SW480 (cell line): ENCODE measurements around the gene FRMD4B.

ENCODE experiments used
- DNase-seq: peaks from one replicate; pipeline ENCODE4 v3.0.0-alpha.2; 2016; ENCODE audit warnings: low spot score

The FRMD4B gene

DNA sequence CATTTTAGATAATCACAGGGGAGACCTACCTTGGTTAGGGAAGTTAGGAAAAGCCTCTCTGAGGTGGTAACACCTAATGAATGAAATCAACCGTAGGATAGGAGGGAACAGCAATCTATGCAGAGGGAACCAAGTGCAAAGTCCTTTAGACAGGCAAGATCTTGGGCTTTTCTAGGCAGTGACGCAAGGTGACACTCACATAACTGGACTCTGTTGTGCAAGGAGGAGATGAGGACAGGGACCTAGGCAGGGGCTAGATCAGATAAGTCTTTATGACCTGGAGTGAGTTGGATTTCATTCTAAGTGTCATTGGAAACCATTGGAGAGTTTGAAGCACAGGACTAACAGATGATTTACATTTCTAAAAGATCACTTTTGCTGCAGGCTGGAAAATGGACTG is 258.9 kb downstream of the FRMD4B start:
- DNase-seq = no peak

GRCh38 chr3:69126216-69126615 is 259.7 kb downstream of the FRMD4B start:
- DNase-seq = no peak

DNA sequence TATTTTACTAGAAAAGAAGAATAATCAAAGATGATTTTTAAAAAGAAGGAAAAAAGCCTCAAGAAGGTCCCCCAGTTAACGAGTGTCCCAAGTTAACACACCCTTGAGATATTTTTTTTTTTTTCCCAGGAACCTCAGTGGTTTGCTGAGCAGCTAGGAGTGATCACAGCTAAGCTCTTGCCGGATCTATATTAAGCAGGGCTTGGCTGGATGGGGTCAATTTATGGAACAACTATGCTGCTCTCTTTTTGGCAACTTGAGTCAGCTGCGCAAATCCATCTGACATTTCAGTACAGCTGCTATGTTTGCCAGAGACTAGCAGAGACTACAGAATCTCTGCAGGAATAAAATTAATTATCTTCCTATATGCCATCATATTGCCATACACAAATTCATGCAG is 263.5 kb downstream of the FRMD4B start, which contains the start of gene LMOD3:
TSS of gene LMOD3 (minus strand) at position 193 of the 400 bp plus-strand sequence. CDS start 209 bp downstream, outside the sequence.
- no peak for DNase-seq

DNA sequence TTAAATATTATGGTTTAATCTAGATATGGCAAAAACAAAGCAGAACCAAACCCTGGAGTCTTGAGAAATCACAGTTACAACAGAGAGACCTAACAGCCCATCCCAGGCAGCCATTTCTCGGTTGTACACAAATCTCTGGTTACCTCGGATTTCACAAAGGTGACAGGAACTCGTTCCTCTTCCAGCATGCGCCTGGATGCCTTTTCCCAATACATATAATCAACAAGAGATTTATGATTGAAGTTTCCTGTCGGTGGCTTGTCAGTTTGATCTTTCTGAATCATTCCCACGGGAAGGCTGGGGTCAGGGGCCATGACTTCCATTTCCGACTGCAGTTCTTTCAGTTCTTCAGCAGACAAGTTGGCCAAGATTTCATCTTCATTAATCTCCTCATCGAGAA is 263.9 kb downstream of the FRMD4B start:
- no peak for DNase-seq

DNA sequence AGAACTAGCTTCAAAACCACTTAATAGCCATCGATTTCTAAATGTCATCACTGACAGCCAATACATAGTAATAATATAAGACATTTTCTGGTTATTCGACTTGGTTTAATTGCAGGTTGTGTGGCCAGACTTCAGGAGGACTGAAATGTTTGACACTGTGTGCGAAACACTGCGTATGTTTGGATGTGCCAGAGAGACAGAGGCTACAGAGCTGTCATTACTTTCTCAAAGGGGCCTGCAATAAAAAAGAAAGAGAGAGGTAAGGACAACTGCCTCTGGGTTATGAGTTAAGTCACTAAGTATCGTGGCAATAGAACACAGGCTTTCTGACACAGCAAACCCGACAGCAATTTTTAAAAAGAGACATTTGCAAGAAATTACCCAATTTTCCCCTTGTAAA is 264.4 kb downstream of the FRMD4B start:
- no peak for DNase-seq

DNA sequence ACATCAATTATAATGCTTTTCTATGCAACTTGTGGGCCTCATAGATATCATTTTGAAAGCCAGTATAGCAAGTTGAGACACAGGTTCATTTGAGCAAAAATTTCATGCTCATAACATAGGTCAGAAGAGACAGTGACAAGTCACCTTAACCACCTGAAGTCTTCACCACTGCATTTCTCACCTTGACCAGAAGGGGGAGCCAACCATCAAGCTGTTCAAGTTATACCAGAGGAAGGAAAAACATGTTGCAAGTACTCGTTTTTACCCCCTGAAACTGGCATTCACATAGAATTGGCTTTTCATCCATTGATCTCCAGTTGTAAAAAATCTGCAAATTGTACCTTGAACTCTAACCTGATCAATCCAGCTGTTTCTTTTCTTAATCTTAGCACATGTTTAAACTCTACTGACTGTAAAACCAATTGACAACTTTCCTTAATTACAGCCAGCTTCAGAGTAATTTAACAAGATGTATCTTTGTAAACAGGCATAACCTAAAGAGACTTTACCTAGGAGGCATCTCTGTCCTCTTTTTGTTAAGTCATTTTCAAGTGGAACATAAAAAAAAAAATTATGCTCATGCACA is 264.9 kb downstream of the FRMD4B start:
- peak; percentile 73 for DNase-seq
